Central memory CD8-positive, alpha-beta T cell (primary cell): ENCODE results near the gene ZNF225.
"Not testable (repeated sequence)": the region's sequence is repeated elsewhere in the genome, so short reads cannot be mapped to it uniquely, and the experiment has no call there.

Experiments
- ATAC-seq: fragments of 150-1000 bp; cut with Tn5 transposase; replicated peaks from 2 replicates; pipeline ENCODE4 v1.10.0; 2022; ENCODE audit warnings: mild to moderate bottlenecking, moderate FRiP score, moderate number of reproducible peaks; ENCODE audit not compliant: poor library complexity, severe bottlenecking; ENCODE audit errors: extremely low read depth
- DNase-seq, 2 donors: peaks; one replicate each; pipeline ENCODE4 v3.0.0; 2021; ENCODE audit warnings: low spot score in 2 of 2
- H3K27ac Mint-ChIP-seq: one replicate; pipeline ENCODE4 v1.8.0; 2022; ENCODE audit warnings: low read depth, mild to moderate bottlenecking, moderate library complexity, mixed read lengths
- H3K27me3 Mint-ChIP-seq: one replicate; pipeline ENCODE4 v1.8.0; 2022; ENCODE audit warnings: mixed read lengths
- H3K36me3 Mint-ChIP-seq: one replicate; pipeline ENCODE4 v1.8.0; 2022; ENCODE audit warnings: mild to moderate bottlenecking, moderate library complexity, mixed read lengths; ENCODE audit not compliant: insufficient read depth
- H3K4me1 Mint-ChIP-seq: one replicate; pipeline ENCODE4 v1.8.0; 2022; ENCODE audit warnings: mixed read lengths
- H3K4me3 Mint-ChIP-seq: one replicate; pipeline ENCODE4 v1.8.0; 2022; ENCODE audit warnings: mild to moderate bottlenecking, moderate library complexity, mixed read lengths
- H3K9me3 Mint-ChIP-seq: one replicate; pipeline ENCODE4 v1.8.0; 2022; ENCODE audit warnings: mixed read lengths

The ZNF225 gene

DNA sequence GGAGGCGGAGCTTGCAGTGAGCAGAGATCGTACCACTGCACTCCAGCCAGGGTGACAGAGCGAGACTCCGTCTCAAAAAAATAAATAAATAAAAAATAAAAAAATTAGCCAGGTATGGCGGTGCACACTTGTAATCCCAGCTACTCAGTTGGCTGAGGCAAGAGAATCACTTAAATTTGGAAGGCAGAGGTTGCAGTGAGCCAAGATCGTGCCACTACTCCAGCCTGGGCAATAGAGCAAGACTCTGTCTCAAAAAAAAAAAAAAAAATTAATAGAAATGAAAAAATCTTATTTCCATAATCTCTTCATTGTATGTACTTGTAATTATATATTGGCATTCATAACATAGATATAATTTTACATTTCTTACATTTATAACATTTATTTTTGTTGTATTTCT is 57.5 kb downstream of the ZNF225 start:
- H3K27ac Mint-ChIP-seq, ATAC-seq, H3K27me3 Mint-ChIP-seq, DNase-seq, H3K4me3 Mint-ChIP-seq: not testable (repeated sequence)
- Mint-ChIP-seq H3K4me1 (peaks cover 17% of the 10 kb centered on the region), H3K9me3 (peaks cover 27% of the 10 kb centered on the region), H3K36me3 (peaks cover 73% of the 10 kb centered on the region)

DNA sequence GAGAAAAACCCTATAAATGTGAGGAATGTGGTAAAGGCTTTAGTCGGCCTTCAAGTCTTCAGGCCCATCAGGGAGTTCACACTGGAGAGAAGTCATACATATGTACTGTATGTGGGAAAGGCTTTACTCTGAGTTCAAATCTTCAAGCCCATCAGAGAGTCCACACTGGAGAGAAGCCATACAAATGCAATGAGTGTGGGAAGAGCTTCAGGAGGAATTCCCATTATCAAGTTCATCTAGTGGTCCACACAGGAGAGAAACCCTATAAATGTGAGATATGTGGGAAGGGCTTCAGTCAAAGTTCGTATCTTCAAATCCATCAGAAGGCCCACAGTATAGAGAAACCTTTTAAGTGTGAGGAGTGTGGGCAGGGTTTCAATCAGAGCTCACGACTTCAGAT is 63.4 kb downstream of the ZNF225 start:
- DNase-seq, result no peak
- peaks cover 40% of the 10 kb centered on the region for H3K9me3 Mint-ChIP-seq
- no peaks in the 10 kb centered on the region for H3K4me1 Mint-ChIP-seq
- no peak for ATAC-seq
- no peaks in the 10 kb centered on the region for H3K27me3 Mint-ChIP-seq
- H3K36me3 Mint-ChIP-seq, result peaks cover 55% of the 10 kb centered on the region
- no peak overlapping the region for H3K4me3 Mint-ChIP-seq
- H3K27ac Mint-ChIP-seq, result no peak overlapping the region

GRCh38 chr19:44180968-44181367 is 67.8 kb downstream of the ZNF225 start:
- Mint-ChIP-seq H3K9me3 (peaks cover 29% of the 10 kb centered on the region), H3K4me3 (no peak overlapping the region), H3K27ac (no peak overlapping the region), H3K4me1 (no peaks in the 10 kb centered on the region), H3K27me3 (no peaks in the 10 kb centered on the region), H3K36me3 (peaks cover 12% of the 10 kb centered on the region)
- no peak for DNase-seq
- ATAC-seq, result no peak

DNA sequence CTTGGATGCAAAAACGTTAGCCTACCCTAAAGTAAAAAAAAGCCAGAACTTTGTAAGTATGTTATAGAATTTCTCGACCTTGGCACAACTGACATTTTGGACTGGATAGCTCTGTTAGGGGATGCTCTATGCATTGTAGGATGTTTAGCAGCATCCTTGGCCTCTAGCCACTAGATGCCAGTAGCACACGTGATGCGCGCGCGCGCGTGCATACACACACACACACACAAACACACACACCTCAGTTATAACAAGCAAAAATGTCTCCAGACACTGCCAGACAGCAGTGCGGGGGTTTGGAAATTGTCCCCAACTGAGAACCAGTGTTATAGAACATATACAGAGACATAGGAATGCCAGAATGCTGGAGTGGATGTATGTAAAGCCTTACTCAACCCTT is 68.9 kb downstream of the ZNF225 start:
- DNase-seq (no peak), ATAC-seq (no peak)
- H3K27ac Mint-ChIP-seq, result no peak overlapping the region
- peaks cover 17% of the 10 kb centered on the region for H3K9me3 Mint-ChIP-seq
- H3K36me3 Mint-ChIP-seq, result peaks cover 3% of the 10 kb centered on the region
- H3K27me3 Mint-ChIP-seq, result no peaks in the 10 kb centered on the region
- no peak overlapping the region for H3K4me3 Mint-ChIP-seq
- no peaks in the 10 kb centered on the region for H3K4me1 Mint-ChIP-seq
